Measurements from ENCODE around the gene BCL2L13. TPM values are rescaled to one million over a fixed set of nuclear protein-coding genes. Genes with fewer than 3 reads are reported as not detected.
A peak's percentile ranks its signal among the peaks of the same experiment; 100 is the strongest.

BCL2L13 gene
- total RNA-seq, 1 donor from 2014 or later = 40.8 TPM

DNA sequence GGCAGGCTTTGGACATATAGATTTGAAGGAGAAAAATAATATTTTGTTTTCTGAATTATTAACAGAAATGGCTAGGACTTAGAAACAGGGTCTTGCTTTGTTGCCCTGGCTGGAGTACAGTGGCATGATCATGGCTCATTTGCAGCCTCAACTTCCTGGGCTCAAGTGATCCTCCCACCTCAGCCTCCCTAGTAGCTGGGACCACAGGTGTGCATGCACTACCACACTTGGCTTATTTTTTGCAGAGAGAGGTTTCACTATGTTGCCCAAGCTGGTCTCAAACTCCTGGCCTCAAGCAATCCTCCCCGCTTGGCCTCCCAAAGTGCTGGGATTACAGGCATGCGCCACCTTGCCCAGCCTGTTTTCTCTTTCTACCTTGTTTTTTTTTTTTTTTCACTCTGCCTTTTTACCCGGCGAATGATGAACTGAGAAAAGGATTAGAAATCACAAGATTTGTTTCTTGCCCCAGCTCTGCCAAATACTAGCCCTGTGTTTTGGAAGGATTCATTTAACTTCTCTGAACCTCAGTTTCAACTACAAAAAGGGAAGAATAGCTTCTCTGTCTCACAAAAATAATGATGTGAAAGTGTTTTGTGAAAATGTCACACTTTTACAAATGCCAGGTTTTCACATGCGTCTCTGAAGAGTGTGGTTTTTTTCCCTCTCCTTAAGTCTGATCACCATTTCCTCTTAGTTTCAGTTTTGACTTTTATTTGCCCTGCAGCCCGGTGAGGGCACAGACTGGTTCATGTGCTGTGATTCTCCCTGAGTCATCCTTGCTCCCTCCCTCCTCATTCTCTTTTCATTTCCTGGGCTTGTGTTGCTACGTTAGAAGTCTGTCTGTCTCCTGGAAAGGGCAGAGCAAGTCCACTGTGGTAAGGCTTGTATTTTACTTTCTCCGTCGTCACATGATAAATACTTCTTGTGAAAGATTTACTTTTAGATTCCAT, 67.7 kb downstream of the BCL2L13 start:
- no peaks in the 10 kb centered on the region for H3K27me3 ChIP-seq
- no peak for DNase-seq
- intact Hi-C loops (cut with DNase I) = no loop called here

DNA sequence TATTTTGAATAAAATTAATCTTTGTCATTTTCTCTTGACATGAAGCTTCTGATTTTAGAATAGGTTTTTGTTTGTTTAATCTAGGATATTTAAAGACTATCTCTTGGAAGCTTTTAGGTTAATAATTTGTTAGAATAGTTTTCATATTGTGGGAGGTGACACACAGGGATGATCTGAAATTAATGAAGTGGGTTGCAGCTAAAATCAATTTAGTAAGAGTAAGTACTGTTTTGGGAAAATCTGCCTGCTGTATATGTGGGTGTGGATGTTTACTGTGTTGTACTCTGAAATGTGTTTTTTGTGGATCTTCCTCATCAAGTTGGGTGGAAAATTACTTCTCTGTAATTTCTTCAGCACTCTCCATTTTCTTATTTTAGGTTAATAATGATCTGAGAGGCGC, 68.4 kb downstream of the BCL2L13 start:
- H3K27me3 ChIP-seq = no peaks in the 10 kb centered on the region
- peak overlapping the region; percentile 39 for H3K4me3 ChIP-seq
- H3K9me3 ChIP-seq = no peaks in the 10 kb centered on the region
- DNase-seq (no peak), ATAC-seq (no peak)
- H3K36me3 ChIP-seq = peaks cover 17% of the 10 kb centered on the region
- H3K4me1 ChIP-seq = peaks cover 16% of the 10 kb centered on the region
- intact Hi-C loops (cut with DNase I) = no loop called here
- TF ChIP-seq, protein P1, sequence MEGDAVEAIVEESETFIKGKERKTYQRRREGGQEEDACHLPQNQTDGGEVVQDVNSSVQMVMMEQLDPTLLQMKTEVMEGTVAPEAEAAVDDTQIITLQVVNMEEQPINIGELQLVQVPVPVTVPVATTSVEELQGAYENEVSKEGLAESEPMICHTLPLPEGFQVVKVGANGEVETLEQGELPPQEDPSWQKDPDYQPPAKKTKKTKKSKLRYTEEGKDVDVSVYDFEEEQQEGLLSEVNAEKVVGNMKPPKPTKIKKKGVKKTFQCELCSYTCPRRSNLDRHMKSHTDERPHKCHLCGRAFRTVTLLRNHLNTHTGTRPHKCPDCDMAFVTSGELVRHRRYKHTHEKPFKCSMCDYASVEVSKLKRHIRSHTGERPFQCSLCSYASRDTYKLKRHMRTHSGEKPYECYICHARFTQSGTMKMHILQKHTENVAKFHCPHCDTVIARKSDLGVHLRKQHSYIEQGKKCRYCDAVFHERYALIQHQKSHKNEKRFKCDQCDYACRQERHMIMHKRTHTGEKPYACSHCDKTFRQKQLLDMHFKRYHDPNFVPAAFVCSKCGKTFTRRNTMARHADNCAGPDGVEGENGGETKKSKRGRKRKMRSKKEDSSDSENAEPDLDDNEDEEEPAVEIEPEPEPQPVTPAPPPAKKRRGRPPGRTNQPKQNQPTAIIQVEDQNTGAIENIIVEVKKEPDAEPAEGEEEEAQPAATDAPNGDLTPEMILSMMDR (IDR thresholded peaks at IDR 0.05) = no peak
- H3K27ac ChIP-seq = peak overlapping the region; percentile 75

More for the DNA sequence above, 67.7 kb downstream of the BCL2L13 start:
- H3K9me3 ChIP-seq = no peaks in the 10 kb centered on the region
- H3K27ac ChIP-seq = peak overlapping the region; percentile 75
- TF ChIP-seq, protein P1 (IDR thresholded peaks at IDR 0.05) = no peak
- ATAC-seq = peak; percentile 98
- peaks cover 21% of the 10 kb centered on the region for H3K36me3 ChIP-seq
- peak overlapping the region; percentile 39 for H3K4me3 ChIP-seq
- peaks cover 16% of the 10 kb centered on the region for H3K4me1 ChIP-seq

DNA sequence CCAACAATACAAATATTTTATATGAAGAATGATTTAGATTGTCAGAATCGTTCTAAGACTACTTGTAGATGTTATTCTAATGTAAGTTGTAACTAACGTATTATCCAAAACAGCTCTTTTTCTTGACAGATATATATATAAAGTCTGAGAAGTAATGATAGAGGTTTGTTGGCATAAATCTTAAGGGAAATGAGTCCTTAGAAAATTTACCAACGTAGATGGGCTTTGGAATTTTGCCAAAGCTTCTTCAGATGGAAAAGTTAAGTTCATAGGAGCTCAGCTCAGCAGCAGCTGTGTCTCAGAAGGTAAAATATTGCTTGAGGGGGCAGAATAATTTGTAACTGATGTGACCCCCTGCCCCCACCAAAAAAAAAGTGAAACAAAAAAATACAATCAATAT, 69.0 kb downstream of the BCL2L13 start:
- Histone ChIP-seq H3K4me1 (peaks cover 16% of the 10 kb centered on the region), H3K27me3 (no peaks in the 10 kb centered on the region), H3K27ac (peak overlapping the region; percentile 75), H3K36me3 (peaks cover 11% of the 10 kb centered on the region), H3K9me3 (no peaks in the 10 kb centered on the region), H3K4me3 (peak overlapping the region; percentile 39)
- TF ChIP-seq, protein P1 (IDR thresholded peaks at IDR 0.05) = no peak
- ATAC-seq = no peak
- intact Hi-C loops (cut with DNase I) = no loop called here
- DNase-seq = no peak

DNA sequence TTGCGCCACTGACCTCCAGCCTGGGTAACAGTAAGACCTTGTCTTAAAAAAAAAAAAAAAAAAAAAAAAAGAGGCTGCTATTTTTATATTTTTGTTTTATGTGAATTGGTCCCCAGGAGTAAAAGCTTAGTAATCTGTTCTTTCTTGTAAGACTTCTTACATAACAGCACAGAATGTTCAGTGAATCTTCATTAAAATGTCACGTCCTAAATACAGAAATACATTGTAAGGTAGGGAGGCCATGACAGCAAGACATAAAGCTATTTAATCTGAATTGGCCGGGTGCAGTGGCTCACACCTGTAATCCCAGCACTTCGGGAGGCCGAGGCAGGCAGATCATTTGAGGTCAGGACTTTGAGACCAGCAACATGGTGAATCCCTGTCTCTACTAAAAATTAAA, 71.5 kb downstream of the BCL2L13 start:
- Histone ChIP-seq H3K4me1 (peaks cover 16% of the 10 kb centered on the region), H3K27ac (no peak overlapping the region), H3K36me3 (peaks cover 5% of the 10 kb centered on the region), H3K4me3 (no peak overlapping the region), H3K27me3 (no peaks in the 10 kb centered on the region), H3K9me3 (no peaks in the 10 kb centered on the region)
- TF ChIP-seq, protein P1 (IDR thresholded peaks at IDR 0.05) = no peak
- ATAC-seq (no peak), DNase-seq (no peak)
- intact Hi-C loops (cut with DNase I) = no loop called here

DNA sequence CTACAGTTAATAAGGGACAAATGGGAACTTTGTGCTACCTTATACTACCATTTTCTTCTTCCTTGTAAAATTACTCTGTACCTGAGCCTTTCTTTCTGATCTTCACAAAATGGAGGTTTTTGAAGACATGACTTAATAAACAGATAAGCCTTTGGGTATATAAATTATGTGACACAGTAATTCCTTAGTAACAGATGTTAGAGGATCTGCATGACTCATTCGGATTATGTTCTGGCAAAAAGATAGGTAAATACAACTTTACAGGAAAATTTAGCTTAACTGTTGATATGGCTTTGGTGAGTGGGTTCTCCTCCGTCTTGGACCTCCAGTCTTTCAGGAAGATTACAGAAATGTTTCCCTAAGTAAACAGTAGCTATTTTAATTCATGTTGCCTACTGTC, 73.9 kb downstream of the BCL2L13 start:
- no peaks in the 10 kb centered on the region for H3K27me3 ChIP-seq
- ATAC-seq = no peak
- TF ChIP-seq, protein P1 (IDR thresholded peaks at IDR 0.05) = no peak
- intact Hi-C loops (cut with DNase I) = no loop called here
- H3K4me3 ChIP-seq = no peak overlapping the region
- DNase-seq = no peak
- no peak overlapping the region for H3K27ac ChIP-seq
- peaks cover 5% of the 10 kb centered on the region for H3K36me3 ChIP-seq
- H3K4me1 ChIP-seq = peaks cover 2% of the 10 kb centered on the region
- H3K9me3 ChIP-seq = no peaks in the 10 kb centered on the region

Data from upper lobe of right lung (tissue), 1 donor.